SKM-1 treated with dmso at 0.1 percent for 144 hours (cell line): Measurements from ENCODE around the gene PSMB7.

Source experiments
- DNase-seq: peaks from one replicate; lab custom pipeline; 2025; ENCODE audit not compliant: unreplicated experiment; lab: John Stamatoyannopoulos, UW

Gene PSMB7

GRCh38 chr9:124358631-124359030, 56.6 kb downstream of the PSMB7 start:
- no peak for DNase-seq

- DNase-seq, result no peak
Measured at GRCh38 chr9:124357721-124358361, 57.4 kb downstream of the PSMB7 start.

GRCh38 chr9:124356745-124357390, 58.4 kb downstream of the PSMB7 start:
- DNase-seq, result no peak

- DNase-seq, result no peak
Measured at GRCh38 chr9:124355941-124356744, 59.1 kb downstream of the PSMB7 start.

- DNase-seq, result no peak
Measured at GRCh38 chr9:124355039-124355940, 60.0 kb downstream of the PSMB7 start.

- DNase-seq, result no peak
Measured at GRCh38 chr9:124354346-124355038, 60.8 kb downstream of the PSMB7 start.

GRCh38 chr9:124353811-124354274, 61.4 kb downstream of the PSMB7 start:
- DNase-seq, result no peak

GRCh38 chr9:124353166-124353768, 62.0 kb downstream of the PSMB7 start:
- no peak for DNase-seq

GRCh38 chr9:124352616-124353015, 62.6 kb downstream of the PSMB7 start:
- DNase-seq, result no peak

GRCh38 chr9:124351672-124352468, 63.4 kb downstream of the PSMB7 start:
- DNase-seq, result no peak

GRCh38 chr9:124350494-124351263, 64.6 kb downstream of the PSMB7 start:
- DNase-seq, result no peak

- no peak for DNase-seq
Measured at GRCh38 chr9:124349675-124350493, 65.4 kb downstream of the PSMB7 start.

GRCh38 chr9:124349267-124349666, 66.0 kb downstream of the PSMB7 start:
- DNase-seq, result no peak

- DNase-seq, result no peak
Measured at GRCh38 chr9:124348831-124349230, 66.4 kb downstream of the PSMB7 start.

GRCh38 chr9:124348363-124348762, 66.9 kb downstream of the PSMB7 start:
- DNase-seq, result no peak

- DNase-seq, result no peak
Measured at GRCh38 chr9:124347968-124348358, 67.3 kb downstream of the PSMB7 start.

GRCh38 chr9:124347206-124347967, 67.9 kb downstream of the PSMB7 start:
- DNase-seq, result no peak
